Measurements from ENCODE around the gene OPRD1.
"Not testable (repeated sequence)": the region's sequence is repeated elsewhere in the genome, so short reads cannot be mapped to it uniquely, and the experiment has no call there.

- not testable (repeated sequence) for TF ChIP-seq CTCF (conservative IDR thresholded peaks at IDR 0.05); EZH2 (IDR thresholded peaks at IDR 0.05; ENCODE audit: low read depth)
Measured at GRCh38 chr1:28847207-28847606, 35.2 kb downstream of the OPRD1 start.
